GM12878 (cell line): ENCODE results near the gene ZFPM1. TPM values are rescaled to one million over a fixed set of nuclear protein-coding genes. Genes with fewer than 3 reads are reported as not detected.

Source experiments
- ATF3 ChIP-seq: IDR thresholded peaks from 2 replicates; pipeline ENCODE4 v1.6.1; 2011; ENCODE audit warnings: low read depth, mild to moderate bottlenecking, low read length, moderate library complexity, borderline replicate concordance; ENCODE audit errors: extremely low read depth
- BCL11A ChIP-seq: IDR thresholded peaks from 2 replicates; pipeline ENCODE4 v1.6.1; 2011; ENCODE audit warnings: low read depth, low read length
- CHD2 ChIP-seq: IDR thresholded peaks from 2 replicates; pipeline ENCODE4 v1.6.1; 2011; ENCODE audit warnings: low read depth, low read length, improper control_type of control experiment, borderline replicate concordance
- IKZF1 ChIP-seq: fragments of 450-650 bp; conservative IDR thresholded peaks from 2 replicates; pipeline ENCODE4 v1.6.1; 2017; ENCODE audit warnings: antibody characterized with exemption, mild to moderate bottlenecking
- IRF5 ChIP-seq: fragments of 450-650 bp; IDR thresholded peaks from 2 replicates; pipeline ENCODE4 v1.6.1; 2017; ENCODE audit warnings: borderline replicate concordance
- LARP7 ChIP-seq: fragments of 450-650 bp; IDR thresholded peaks from 2 replicates; pipeline ENCODE4 v1.6.1; 2017; ENCODE audit warnings: mild to moderate bottlenecking
- MEF2B ChIP-seq: fragments of 450-650 bp; IDR thresholded peaks from 2 replicates; pipeline ENCODE4 v1.6.1; 2018; ENCODE audit warnings: mild to moderate bottlenecking, moderate library complexity; ENCODE audit not compliant: partially characterized antibody, poor library complexity, severe bottlenecking
- MTA2 ChIP-seq: fragments of 450-650 bp; IDR thresholded peaks from 2 replicates; pipeline ENCODE4 v1.6.1; 2016; ENCODE audit warnings: low read depth, mild to moderate bottlenecking, moderate library complexity
- MXI1 ChIP-seq: fragments of 150-350 bp; IDR thresholded peaks from 2 replicates; pipeline ENCODE4 v1.6.1; 2011; ENCODE audit warnings: low read depth, mild to moderate bottlenecking, inconsistent platforms, low read length, improper control_type of control experiment
- MYB ChIP-seq: fragments of 150-350 bp; IDR thresholded peaks from 2 replicates; pipeline ENCODE4 v1.6.1; 2014; ENCODE audit warnings: mild to moderate bottlenecking, low read depth, low read length, borderline replicate concordance
- MYC ChIP-seq: IDR thresholded peaks from 2 replicates; pipeline ENCODE4 v1.6.1; 2011; ENCODE audit warnings: mild to moderate bottlenecking, low read length, moderate library complexity, inconsistent platforms; ENCODE audit not compliant: insufficient read depth, insufficient replicate concordance, insufficient read length, severe bottlenecking
- NBN ChIP-seq: fragments of 450-650 bp; IDR thresholded peaks from 2 replicates; pipeline ENCODE4 v1.6.1; 2016
- NFIC ChIP-seq: IDR thresholded peaks from 2 replicates; pipeline ENCODE4 v1.6.1; 2012; ENCODE audit warnings: low read depth, mild to moderate bottlenecking, inconsistent platforms, low read length, moderate library complexity
- NKRF ChIP-seq: fragments of 450-650 bp; conservative IDR thresholded peaks from 2 replicates; pipeline ENCODE4 v1.6.1; 2017; ENCODE audit warnings: mild to moderate bottlenecking, moderate library complexity
- NR2F1 ChIP-seq: fragments of 450-650 bp; conservative IDR thresholded peaks from 2 replicates; pipeline ENCODE4 v1.6.1; 2017; ENCODE audit warnings: mild to moderate bottlenecking
- POLR2A ChIP-seq: IDR thresholded peaks from 2 replicates; pipeline ENCODE4 v1.6.1; 2011; ENCODE audit warnings: low read depth, mild to moderate bottlenecking, low read length
- POLR2AphosphoS2 ChIP-seq: IDR thresholded peaks from 2 replicates; pipeline ENCODE4 v1.6.1; 2011; ENCODE audit warnings: low read depth, mild to moderate bottlenecking, low read length, improper control_type of control experiment, moderate library complexity
- SMC3 ChIP-seq: IDR thresholded peaks from 2 replicates; pipeline ENCODE4 v1.6.1; 2011; ENCODE audit warnings: low read length, improper control_type of control experiment, borderline replicate concordance
- SUZ12 ChIP-seq: fragments of 200-600 bp; sonication (generic); IDR thresholded peaks from one replicate; pipeline ENCODE4 v1.6.1; 2018; ENCODE audit warnings: antibody characterized with exemption, mild to moderate bottlenecking; ENCODE audit not compliant: unreplicated experiment
- ZNF207 ChIP-seq: fragments of 450-650 bp; IDR thresholded peaks from 2 replicates; pipeline ENCODE4 v1.6.1; 2014; ENCODE audit warnings: antibody characterized with exemption, mild to moderate bottlenecking, borderline replicate concordance
- ZNF687 ChIP-seq: fragments of 450-650 bp; IDR thresholded peaks from 2 replicates; pipeline ENCODE4 v1.6.1; 2017; ENCODE audit warnings: mild to moderate bottlenecking, moderate library complexity
- polyA plus RNA-seq, 11 experiments: library from polyadenylated mRNA; depleted of rRNA in 4 of 11; unstranded in 6 of 11; stranded (reverse) in 5 of 11; fragments of >200 nt; fragmentation: Nextera tagmentation in 4 of 11; fragmentation: Illumina TruSeq in 1 of 11; extraction: Ambion mirVana in 4 of 11; extraction: Trizol in 1 of 11; gene quantifications; 1 replicate in 1 of 11; 2 replicates in 10 of 11; pipeline versions ENCODE4 v1.2.1 to v1.2.3, GENCODE V29; 2011 to 2016; ENCODE audit warnings: inconsistent platforms in 2 of 11, missing spikeins in 2 of 11, low read depth in 1 of 11
- total RNA-seq, 4 experiments: library from RNA; depleted of rRNA in 3 of 4; stranded (reverse); fragments of >200 nt in 3 of 4; fragmentation: Illumina TruSeq in 1 of 4; extraction: Trizol in 1 of 4; gene quantifications; 2 replicates each; pipeline versions ENCODE4 v1.2.1 to v1.2.3, GENCODE V29; 2013 to 2021

Gene ZFPM1
- total and polyA plus RNA-seq, 10 of the 15 experiments (the other 5 are each of a cell fraction or from before 2014, with no cell fraction given), result 0.02 to 5.1 (median 0.30) TPM

GRCh38 chr16:88452482-88453216 is 431 bp upstream of the ZFPM1 start (continued):
- TF ChIP-seq ATF3 (no peak), CHD2 (no peak), POLR2AphosphoS2 (no peak), MYB (no peak), NKRF (peak; percentile 64), MEF2B (peak; percentile 75), SUZ12 (no peak), IKZF1 (peak; percentile 58), MTA2 (0 out of 2 replicates have a peak, but pooled peaks have one; percentile 11), MXI1 (peak; percentile 94), BCL11A (no peak), LARP7 (0 out of 2 replicates have a peak, but pooled peaks have one; percentile 14), NR2F1 (0 out of 2 replicates have a peak, but pooled peaks have one; percentile 57), NFIC (no peak), MYC (no peak), ZNF687 (peak; percentile 81), SMC3 (no peak), POLR2A (0 out of 2 replicates have a peak, but pooled peaks have one; percentile 9), IRF5 (no peak), ZNF207 (0 out of 2 replicates have a peak, but pooled peaks have one; percentile 34), NBN (0 out of 2 replicates have a peak, but pooled peaks have one; percentile 47)
